WTC11 (cell line): ENCODE data around the gene DCUN1D2.

ENCODE experiments used
- AFF4 ChIP-seq: sonication (generic); formaldehyde crosslinking; IDR thresholded peaks from 2 replicates; pipeline ENCODE4 v1.8.1; 2023; ENCODE audit warnings: mild to moderate bottlenecking, missing genetic modification reagents, borderline replicate concordance
- CTCF ChIP-seq: fragments of 200-600 bp; IDR thresholded peaks from 2 replicates; pipeline ENCODE4 v1.8.0; 2022; ENCODE audit warnings: antibody characterized with exemption
- TP53 ChIP-seq: sonication (generic); formaldehyde crosslinking; IDR thresholded peaks from 2 replicates; pipeline ENCODE4 v1.8.1; 2023; ENCODE audit warnings: mild to moderate bottlenecking, missing genetic modification reagents

- TF ChIP-seq TP53 (CRISPR knock-in tag), result no peak
- TF ChIP-seq CTCF, result no peak
- TF ChIP-seq AFF4 (CRISPR knock-in tag), result no peak
Measured at GRCh38 chr13:113519556-113519955, 29.0 kb upstream of the DCUN1D2 start.
